ENCODE data around the gene TANK.
"Not testable (repeated sequence)": the region's sequence is repeated elsewhere in the genome, so short reads cannot be mapped to it uniquely, and the experiment has no call there.

Gene TANK

DNA sequence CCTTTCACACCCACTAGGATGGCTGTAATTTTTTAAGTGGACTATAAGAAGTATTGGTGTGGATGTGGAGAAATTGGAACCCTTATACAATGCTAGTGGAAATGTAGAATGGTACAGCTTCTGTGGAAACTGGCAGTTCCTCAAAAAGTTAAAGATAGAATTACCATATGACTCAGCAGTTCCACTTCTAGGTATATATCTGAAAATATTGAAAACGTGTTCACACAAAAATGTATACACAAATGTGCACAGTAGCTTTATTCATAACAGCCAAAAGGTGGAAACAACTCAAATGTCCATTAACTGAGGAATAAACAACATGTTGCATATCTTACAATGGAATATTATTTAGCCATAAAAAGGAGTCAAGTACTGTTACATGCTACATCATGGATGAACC, 17.7 kb downstream of the TANK start:
- no peak for TF ChIP-seq EZH2phosphoT487 (IDR thresholded peaks at IDR 0.05; ENCODE audit: borderline replicate concordance)
- TF ChIP-seq, protein P1, sequence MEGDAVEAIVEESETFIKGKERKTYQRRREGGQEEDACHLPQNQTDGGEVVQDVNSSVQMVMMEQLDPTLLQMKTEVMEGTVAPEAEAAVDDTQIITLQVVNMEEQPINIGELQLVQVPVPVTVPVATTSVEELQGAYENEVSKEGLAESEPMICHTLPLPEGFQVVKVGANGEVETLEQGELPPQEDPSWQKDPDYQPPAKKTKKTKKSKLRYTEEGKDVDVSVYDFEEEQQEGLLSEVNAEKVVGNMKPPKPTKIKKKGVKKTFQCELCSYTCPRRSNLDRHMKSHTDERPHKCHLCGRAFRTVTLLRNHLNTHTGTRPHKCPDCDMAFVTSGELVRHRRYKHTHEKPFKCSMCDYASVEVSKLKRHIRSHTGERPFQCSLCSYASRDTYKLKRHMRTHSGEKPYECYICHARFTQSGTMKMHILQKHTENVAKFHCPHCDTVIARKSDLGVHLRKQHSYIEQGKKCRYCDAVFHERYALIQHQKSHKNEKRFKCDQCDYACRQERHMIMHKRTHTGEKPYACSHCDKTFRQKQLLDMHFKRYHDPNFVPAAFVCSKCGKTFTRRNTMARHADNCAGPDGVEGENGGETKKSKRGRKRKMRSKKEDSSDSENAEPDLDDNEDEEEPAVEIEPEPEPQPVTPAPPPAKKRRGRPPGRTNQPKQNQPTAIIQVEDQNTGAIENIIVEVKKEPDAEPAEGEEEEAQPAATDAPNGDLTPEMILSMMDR (conservative IDR thresholded peaks at IDR 0.05; ENCODE audit: low read length): no peak

DNA sequence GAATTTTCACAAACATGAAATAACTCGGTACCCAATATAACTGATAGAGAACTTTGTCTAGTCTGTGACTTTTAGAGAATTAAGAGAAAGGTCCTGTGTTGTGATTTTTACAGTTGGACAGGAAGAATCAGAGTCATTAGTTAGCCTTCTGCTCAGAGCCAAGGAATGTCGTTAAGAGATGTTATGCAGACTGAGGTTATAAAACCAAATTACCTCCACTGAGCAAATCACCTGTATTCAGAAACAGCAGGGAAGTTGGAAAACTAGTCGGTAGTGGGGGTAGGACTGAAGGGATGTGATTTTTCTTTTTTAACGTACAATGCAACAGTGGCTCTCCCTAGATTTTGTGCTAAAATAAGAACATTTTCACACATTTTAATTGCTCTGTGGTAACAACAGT, 18.5 kb downstream of the TANK start:
- no peaks in the 10 kb centered on the region for H3K9me2 ChIP-seq (replicated peaks; ENCODE audit: low read depth, low read length)
- no peaks in the 10 kb centered on the region for H3K4me1 ChIP-seq (ENCODE audit: insufficient read depth, low read length, poor library complexity, severe bottlenecking)
- no peak overlapping the region for H3K4me3 ChIP-seq (ENCODE audit: low read length, poor library complexity, severe bottlenecking)
- TF ChIP-seq EZH2phosphoT487 (IDR thresholded peaks at IDR 0.05; ENCODE audit: borderline replicate concordance): no peak
- TF ChIP-seq, protein P1 (conservative IDR thresholded peaks at IDR 0.05; ENCODE audit: low read length): no peak
- no peaks in the 10 kb centered on the region for H3F3A ChIP-seq (ENCODE audit: low read depth)
- H3K4me2 ChIP-seq (ENCODE audit: low read depth, low read length, poor library complexity, severe bottlenecking): no peak overlapping the region
- H3K27me3 ChIP-seq (ENCODE audit: insufficient read depth, low read length, poor library complexity, severe bottlenecking): no peaks in the 10 kb centered on the region
- H4K20me1 ChIP-seq (ENCODE audit: insufficient read depth, low read length, poor library complexity, severe bottlenecking): no peaks in the 10 kb centered on the region
- peaks cover 5% of the 10 kb centered on the region; the same call in 1 of the 2 replicates for H3K79me2 ChIP-seq (ENCODE audit: insufficient read depth, low read length)
- H3K9ac ChIP-seq (ENCODE audit: low read depth, low read length, poor library complexity, severe bottlenecking): no peak overlapping the region
- H2AFZ ChIP-seq (ENCODE audit: low read length): no peak overlapping the region
- peaks cover 37% of the 10 kb centered on the region; the same call in 1 of the 2 replicates for H3K36me3 ChIP-seq (ENCODE audit: insufficient read depth, low read length)
- no peaks in the 10 kb centered on the region for H3K9me3 ChIP-seq (ENCODE audit: insufficient read depth, low read depth, low read length)

More for the DNA sequence above, 17.7 kb downstream of the TANK start:
- H3K9ac ChIP-seq (ENCODE audit: low read depth, low read length, poor library complexity, severe bottlenecking): no peak overlapping the region
- no peaks in the 10 kb centered on the region for H3F3A ChIP-seq (ENCODE audit: low read depth)
- no peak overlapping the region for H2AFZ ChIP-seq (ENCODE audit: low read length)
- H3K9me2 ChIP-seq (replicated peaks; ENCODE audit: low read depth, low read length): no peaks in the 10 kb centered on the region
- H3K79me2 ChIP-seq (ENCODE audit: insufficient read depth, low read length): peaks cover 5% of the 10 kb centered on the region; the same call in 1 of the 2 replicates
- no peak overlapping the region for H3K4me2 ChIP-seq (ENCODE audit: low read depth, low read length, poor library complexity, severe bottlenecking)
- H3K4me1 ChIP-seq (ENCODE audit: insufficient read depth, low read length, poor library complexity, severe bottlenecking): no peaks in the 10 kb centered on the region
- H3K36me3 ChIP-seq (ENCODE audit: insufficient read depth, low read length): peaks cover 35% of the 10 kb centered on the region; the same call in 1 of the 2 replicates
- H3K4me3 ChIP-seq (ENCODE audit: low read length, poor library complexity, severe bottlenecking): no peak overlapping the region
- H4K20me1 ChIP-seq (ENCODE audit: insufficient read depth, low read length, poor library complexity, severe bottlenecking): peaks cover 4% of the 10 kb centered on the region
- no peaks in the 10 kb centered on the region for H3K27me3 ChIP-seq (ENCODE audit: insufficient read depth, low read length, poor library complexity, severe bottlenecking)
- no peaks in the 10 kb centered on the region for H3K9me3 ChIP-seq (ENCODE audit: insufficient read depth, low read depth, low read length)

DNA sequence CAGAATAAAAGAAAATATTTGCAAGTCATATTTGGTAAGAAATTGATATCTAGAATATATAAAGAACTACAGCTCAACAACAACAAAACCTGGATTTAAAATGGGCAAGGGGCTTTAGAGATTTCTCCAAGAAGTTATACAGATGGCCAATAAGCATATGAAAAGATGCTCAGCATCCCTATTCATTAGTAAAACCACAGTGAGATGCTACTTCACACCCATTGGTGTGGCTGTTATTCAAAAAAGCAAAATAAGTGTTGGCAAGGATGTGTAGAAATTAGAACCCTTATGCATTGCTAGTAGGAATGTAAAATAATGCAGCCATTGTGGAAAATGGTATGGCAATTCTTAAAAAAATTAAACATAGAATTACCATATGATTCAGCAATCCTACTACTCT, 29.8 kb downstream of the TANK start:
- Histone ChIP-seq H3K9ac (ENCODE audit: low read depth, low read length, poor library complexity, severe bottlenecking) (no peak overlapping the region), H3K4me1 (ENCODE audit: insufficient read depth, low read length, poor library complexity, severe bottlenecking) (no peaks in the 10 kb centered on the region), H2AFZ (ENCODE audit: low read length) (no peak overlapping the region), H3K9me3 (ENCODE audit: insufficient read depth, low read depth, low read length) (no peaks in the 10 kb centered on the region), H3K79me2 (ENCODE audit: insufficient read depth, low read length) (0 out of 2 replicates have a peak, but pooled peaks cover under 1% of the 10 kb centered on the region), H3K27me3 (ENCODE audit: insufficient read depth, low read length, poor library complexity, severe bottlenecking) (no peaks in the 10 kb centered on the region), H3K36me3 (ENCODE audit: insufficient read depth, low read length) (peaks cover 28% of the 10 kb centered on the region; the same call in 1 of the 2 replicates), H3F3A (ENCODE audit: low read depth) (no peaks in the 10 kb centered on the region), H4K20me1 (ENCODE audit: insufficient read depth, low read length, poor library complexity, severe bottlenecking) (no peaks in the 10 kb centered on the region), H3K9me2 (replicated peaks; ENCODE audit: low read depth, low read length) (no peaks in the 10 kb centered on the region), H3K4me2 (ENCODE audit: low read depth, low read length, poor library complexity, severe bottlenecking) (no peak overlapping the region), H3K4me3 (ENCODE audit: low read length, poor library complexity, severe bottlenecking) (no peak overlapping the region)
- TF ChIP-seq, protein P1 (conservative IDR thresholded peaks at IDR 0.05; ENCODE audit: low read length): no peak
- TF ChIP-seq EZH2phosphoT487 (IDR thresholded peaks at IDR 0.05; ENCODE audit: borderline replicate concordance): no peak

DNA sequence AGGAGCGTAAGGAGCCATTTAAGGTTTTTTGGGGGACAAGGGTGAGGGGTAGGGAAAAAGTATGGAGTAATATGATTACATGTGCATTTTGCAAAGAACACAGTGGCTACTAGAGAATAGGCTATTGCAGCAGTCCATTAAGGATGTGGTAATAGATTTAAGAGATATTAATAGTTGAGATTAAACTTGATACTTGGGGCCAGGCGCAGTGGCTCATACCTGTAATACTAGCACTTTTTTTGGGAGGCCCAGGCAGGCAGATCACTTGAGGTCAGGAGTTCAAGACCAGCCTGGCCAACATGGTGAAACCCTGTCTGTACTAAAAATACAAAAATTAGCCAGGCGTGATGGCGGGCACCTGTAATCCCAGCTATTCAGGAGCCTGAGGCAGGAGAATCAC, 35.4 kb downstream of the TANK start:
- H3K4me1 ChIP-seq (ENCODE audit: insufficient read depth, low read length, poor library complexity, severe bottlenecking); H3K9ac ChIP-seq (ENCODE audit: low read depth, low read length, poor library complexity, severe bottlenecking); H3K4me2 ChIP-seq (ENCODE audit: low read depth, low read length, poor library complexity, severe bottlenecking); H3F3A ChIP-seq (ENCODE audit: low read depth); H3K9me2 ChIP-seq (replicated peaks; ENCODE audit: low read depth, low read length); H3K4me3 ChIP-seq (ENCODE audit: low read length, poor library complexity, severe bottlenecking); H3K9me3 ChIP-seq (ENCODE audit: insufficient read depth, low read depth, low read length); H2AFZ ChIP-seq (ENCODE audit: low read length); H3K27me3 ChIP-seq (ENCODE audit: insufficient read depth, low read length, poor library complexity, severe bottlenecking); H4K20me1 ChIP-seq (ENCODE audit: insufficient read depth, low read length, poor library complexity, severe bottlenecking): not testable (repeated sequence)
- H3K79me2 ChIP-seq (ENCODE audit: insufficient read depth, low read length): peaks cover 11% of the 10 kb centered on the region; the same call in 1 of the 2 replicates
- peaks cover 37% of the 10 kb centered on the region; the same call in 1 of the 2 replicates for H3K36me3 ChIP-seq (ENCODE audit: insufficient read depth, low read length)
